Mesodermal cell (in vitro differentiated cells): ENCODE measurements around the gene PAX5.

Source experiments
- H3K27ac ChIP-seq: 2 replicates; pipeline ENCODE4 v1.7.0; 2013; ENCODE audit warnings: mild to moderate bottlenecking, low read depth, low read length, moderate library complexity; ENCODE audit not compliant: severe bottlenecking
- H3K36me3 ChIP-seq: 2 replicates; pipeline ENCODE4 v1.7.1; 2013; ENCODE audit warnings: mild to moderate bottlenecking, low read length, moderate library complexity; ENCODE audit not compliant: control insufficient read depth, insufficient read depth
- H3K4me1 ChIP-seq: one replicate; pipeline ENCODE4 v1.7.1; 2013; ENCODE audit warnings: mild to moderate bottlenecking, low read length; ENCODE audit not compliant: insufficient read depth, control insufficient read depth, poor library complexity, severe bottlenecking
- H3K4me3 ChIP-seq: 2 replicates; pipeline ENCODE4 v1.7.0; 2013; ENCODE audit warnings: low read length, control low read depth, mild to moderate bottlenecking; ENCODE audit not compliant: insufficient read depth, poor library complexity, severe bottlenecking; ENCODE audit errors: extremely low read depth
- H3K9me3 ChIP-seq: 2 replicates; pipeline ENCODE4 v1.7.1; 2013; ENCODE audit warnings: mild to moderate bottlenecking, low read length, moderate library complexity; ENCODE audit not compliant: control insufficient read depth
- WGBS, 2 experiments: methylation state at CpG; one replicate each; pipeline ENCODE4 v1.1.5; 2013; ENCODE audit warnings: missing lambda C conversion rate in 2 of 2; ENCODE audit not compliant: insufficient coverage in 2 of 2; 5-methylcytosine and 5-hydroxymethylcytosine counted together

PAX5 gene

DNA sequence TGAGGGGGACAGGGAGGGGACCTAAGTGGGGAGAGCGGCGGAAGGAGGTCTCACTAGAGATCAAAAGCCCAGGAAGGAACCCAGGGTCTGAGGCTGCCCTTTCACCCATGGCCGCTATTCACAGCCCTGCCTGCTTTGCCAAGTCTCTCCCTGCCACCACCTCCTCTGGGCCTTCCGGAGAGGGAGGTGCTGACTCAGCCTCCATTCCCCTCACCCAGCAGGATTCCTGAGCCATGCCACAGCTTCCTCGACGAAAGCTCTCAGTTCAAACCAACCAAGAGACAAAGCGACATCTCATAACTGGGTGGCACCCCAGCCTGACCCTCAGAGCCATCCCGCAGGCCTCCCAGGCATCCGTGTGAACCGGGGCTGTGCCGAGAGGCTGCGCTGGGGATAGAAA is 36.7 kb downstream of the PAX5 start:
- no peak overlapping the region for H3K27ac ChIP-seq
- no peaks in the 10 kb centered on the region for H3K9me3 ChIP-seq
- H3K4me3 ChIP-seq = no peak overlapping the region
- no peaks in the 10 kb centered on the region for H3K36me3 ChIP-seq
- WGBS, 2 experiments = 66% methylated on average over 7 to 8 of the region's 12 CpGs
- H3K4me1 ChIP-seq = peaks cover 16% of the 10 kb centered on the region

DNA sequence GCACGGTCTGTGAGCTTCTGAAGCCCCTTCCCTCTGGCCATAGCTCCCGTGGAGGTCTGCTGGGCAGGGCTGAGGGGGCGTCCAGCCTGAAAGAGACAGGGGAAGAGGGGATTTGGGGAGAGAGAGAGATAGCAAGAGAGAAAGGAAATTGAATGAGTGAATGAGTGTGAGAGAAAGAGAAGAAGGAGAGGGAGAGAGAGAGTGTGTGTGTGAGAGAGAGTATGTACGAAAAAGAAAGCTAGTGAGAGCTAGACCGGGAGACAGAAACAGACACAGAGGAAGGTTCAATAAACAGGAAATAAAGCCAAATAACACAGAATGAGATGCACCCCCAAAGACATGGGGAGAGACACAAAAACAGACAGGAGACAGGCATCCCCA is 37.4 kb downstream of the PAX5 start:
- Histone ChIP-seq H3K9me3 (no peaks in the 10 kb centered on the region), H3K4me1 (peaks cover 23% of the 10 kb centered on the region), H3K4me3 (no peak overlapping the region), H3K36me3 (no peaks in the 10 kb centered on the region), H3K27ac (no peak overlapping the region)
- 74 to 88% methylated on average over 4 to 5 of the region's 5 CpGs for WGBS, 2 experiments

DNA sequence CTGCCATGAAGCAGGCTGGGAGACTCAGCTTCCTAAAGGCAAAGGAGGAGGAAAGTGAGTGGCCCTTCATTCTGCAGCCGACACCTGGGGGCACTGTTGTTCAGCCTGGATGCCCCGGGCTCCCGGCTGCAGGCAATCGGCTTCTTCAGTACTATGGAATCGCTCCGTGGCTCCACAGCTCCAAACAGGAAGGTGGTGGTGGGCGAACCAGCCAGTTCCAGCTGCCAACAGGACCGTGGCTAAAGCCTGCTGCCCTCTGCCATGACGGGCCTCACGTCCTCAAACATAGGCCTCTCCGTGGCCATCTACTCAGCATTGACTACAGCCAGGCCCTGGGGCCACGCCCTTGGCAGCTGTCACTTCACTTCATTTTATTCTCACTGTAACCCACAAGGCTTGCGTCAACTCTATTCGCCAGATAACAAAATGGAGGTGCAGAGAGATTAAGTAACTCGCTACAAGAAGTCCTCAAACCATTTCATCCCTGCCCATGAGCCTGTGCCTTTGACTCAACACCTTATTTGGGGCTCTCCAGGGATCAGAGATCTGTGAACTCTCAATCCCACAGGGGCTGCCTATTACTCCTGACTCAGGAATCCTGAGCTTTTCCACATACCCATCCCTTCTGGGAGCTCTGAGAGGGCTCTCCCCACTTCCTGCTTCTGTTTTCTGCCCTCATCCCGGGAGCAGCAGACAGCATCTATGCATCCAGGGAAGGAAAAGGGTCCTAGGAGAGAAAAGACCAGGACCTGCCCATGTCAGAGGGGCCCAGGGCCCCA is 38.0 kb downstream of the PAX5 start:
- Histone ChIP-seq H3K36me3 (no peaks in the 10 kb centered on the region), H3K4me3 (no peak overlapping the region), H3K9me3 (peaks cover 4% of the 10 kb centered on the region), H3K27ac (no peak overlapping the region), H3K4me1 (peaks cover 24% of the 10 kb centered on the region)
- 17 to 31% methylated on average over 11 to 12 of the region's 16 CpGs for WGBS, 2 experiments

DNA sequence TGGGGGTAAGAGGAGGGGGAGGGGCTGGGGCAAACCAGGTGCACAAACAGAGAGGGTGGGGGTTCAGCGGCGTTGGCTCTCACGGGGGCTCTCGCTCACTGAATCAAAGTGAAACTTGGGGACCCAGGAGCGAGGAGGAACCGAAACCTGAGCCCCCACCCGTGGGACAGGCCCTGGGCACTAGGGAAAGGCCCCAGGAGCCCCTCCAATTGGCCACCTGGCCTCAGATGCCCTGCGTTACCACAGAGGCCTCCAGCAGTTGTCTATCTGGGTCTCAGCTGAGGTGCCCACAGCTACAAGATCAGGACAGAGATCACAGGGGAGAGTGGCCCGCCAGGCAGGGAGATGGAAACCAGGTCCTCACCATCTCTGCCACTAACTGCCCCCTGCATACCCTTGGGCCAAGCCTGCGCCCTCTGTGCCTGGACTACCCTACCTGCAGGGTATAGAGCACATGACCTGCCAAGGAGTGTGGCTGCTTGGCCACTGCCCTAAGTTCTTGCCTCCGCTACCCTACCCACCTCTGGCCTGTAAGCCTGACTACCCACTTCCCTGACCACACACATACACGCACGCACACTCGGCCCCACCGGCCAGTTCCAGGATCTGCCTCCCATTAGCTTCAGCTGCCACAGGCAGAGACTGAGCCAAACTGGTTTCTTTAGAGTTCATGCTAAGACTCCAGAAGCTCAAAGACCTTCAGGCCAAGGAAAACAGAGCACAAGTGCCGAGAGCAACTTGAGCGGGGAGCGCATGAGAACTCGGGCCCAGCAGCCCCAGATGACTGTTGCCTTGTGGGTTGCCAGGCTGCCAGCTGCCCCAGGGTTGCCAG is 39.9 kb downstream of the PAX5 start:
- no peak overlapping the region for H3K27ac ChIP-seq
- no peak overlapping the region for H3K4me3 ChIP-seq
- 89 to 93% methylated on average over 15 to 18 of the region's 19 CpGs for WGBS, 2 experiments
- peaks cover 24% of the 10 kb centered on the region for H3K4me1 ChIP-seq
- no peaks in the 10 kb centered on the region for H3K36me3 ChIP-seq
- H3K9me3 ChIP-seq = peaks cover 6% of the 10 kb centered on the region

DNA sequence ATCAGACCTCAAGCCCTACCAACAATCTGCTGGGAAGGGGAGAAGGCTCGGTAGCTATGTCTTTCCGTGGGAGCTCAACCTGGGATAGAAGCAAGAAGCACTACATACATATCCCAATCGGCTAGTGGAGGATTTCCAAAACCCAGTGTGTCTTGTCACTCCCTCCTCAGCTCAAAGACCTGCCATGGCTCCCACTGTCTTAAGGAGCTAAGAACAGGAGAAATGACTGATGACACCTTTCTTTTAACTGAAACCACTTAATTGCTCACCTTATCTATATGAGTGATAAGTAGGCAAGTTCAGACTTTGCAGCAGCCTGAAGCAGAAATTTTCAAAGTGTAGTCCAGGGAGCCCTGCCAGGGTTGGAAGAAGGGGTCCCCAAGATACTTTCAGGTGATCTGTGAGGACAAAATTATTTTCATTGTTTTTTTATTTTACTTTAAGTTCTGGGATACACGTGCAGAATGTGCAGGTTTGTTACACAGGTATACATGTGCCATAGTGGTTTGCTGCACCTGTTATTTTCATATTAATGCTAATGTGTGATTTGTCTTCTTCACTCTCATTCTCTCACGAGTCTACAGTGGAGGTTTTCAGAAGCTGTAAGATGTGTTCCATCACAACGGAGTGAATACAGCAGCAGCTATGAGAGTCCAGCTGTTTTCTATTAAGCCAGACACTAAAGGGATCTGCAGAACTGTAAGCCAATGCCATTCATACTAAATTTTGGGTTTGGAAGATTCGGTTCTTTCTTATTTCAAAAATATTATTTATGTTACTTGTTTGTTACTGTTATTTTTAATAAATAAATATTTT is 41.4 kb downstream of the PAX5 start:
- whole genome bisulfite sequencing, 2 experiments = 71 to 81% methylated on average over 1 to 3 of the region's 7 CpGs
- H3K4me1 ChIP-seq = peaks cover 24% of the 10 kb centered on the region

DNA sequence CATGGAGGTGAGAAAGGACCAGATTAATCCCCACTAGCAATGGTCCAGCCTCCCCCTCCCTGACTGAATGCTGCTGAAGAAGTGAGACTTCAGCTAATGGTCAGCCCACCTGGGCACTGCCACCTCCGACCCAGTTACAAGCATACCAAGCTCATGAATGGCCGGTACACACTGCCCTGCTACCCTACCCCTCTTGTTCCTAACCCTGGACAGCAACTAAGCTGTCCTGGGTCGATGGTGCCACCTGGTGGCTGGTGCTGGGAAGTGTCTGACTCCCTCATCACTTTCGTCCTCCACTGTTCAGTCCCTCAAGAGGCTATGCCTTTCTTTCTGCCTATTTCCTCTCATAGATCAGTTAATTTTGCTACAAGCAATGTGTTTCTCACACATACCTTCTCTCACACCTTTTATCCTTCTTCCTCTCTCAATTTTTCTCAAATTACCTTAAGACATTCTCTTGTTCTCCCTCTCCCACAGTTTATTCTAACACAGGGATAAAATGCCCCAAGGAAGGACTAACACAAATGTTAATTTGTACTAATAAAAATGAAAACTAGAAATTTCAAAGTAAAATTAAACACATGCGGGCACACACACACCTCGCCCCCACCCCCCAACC is 42.4 kb downstream of the PAX5 start:
- WGBS, 2 experiments = 6 to 10% methylated on average over 5 to 6 of the region's 6 CpGs
- H3K36me3 ChIP-seq = no peaks in the 10 kb centered on the region
- no peak overlapping the region for H3K4me3 ChIP-seq

More for the DNA sequence above, 41.4 kb downstream of the PAX5 start:
- Histone ChIP-seq H3K4me3 (no peak overlapping the region), H3K36me3 (no peaks in the 10 kb centered on the region), H3K9me3 (peaks cover 6% of the 10 kb centered on the region), H3K27ac (no peak overlapping the region)

DNA sequence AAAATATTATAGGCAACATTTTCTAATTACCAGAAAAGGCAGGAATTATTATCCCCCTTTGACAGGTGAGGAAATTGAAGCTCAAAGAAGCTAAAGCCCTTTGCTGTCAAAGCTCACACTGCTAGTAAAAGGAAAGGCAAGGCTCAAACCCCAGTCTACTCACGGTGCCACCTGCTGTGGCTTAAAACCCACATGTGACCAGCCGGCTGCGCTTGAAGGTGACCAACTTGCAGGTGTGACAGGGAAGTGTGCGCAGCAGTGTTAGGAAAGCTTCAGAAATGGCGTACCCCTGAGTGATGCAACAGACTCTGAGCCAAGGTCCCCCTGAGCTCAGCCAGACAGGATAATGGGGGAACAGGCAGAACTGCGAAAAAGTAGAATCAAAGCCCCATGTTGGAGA is 45.2 kb downstream of the PAX5 start:
- 39 to 51% methylated on average over 6 of the region's 6 CpGs for WGBS, 2 experiments
- Histone ChIP-seq H3K27ac (no peak overlapping the region), H3K4me1 (peaks cover 20% of the 10 kb centered on the region), H3K4me3 (no peak overlapping the region), H3K9me3 (peaks cover 6% of the 10 kb centered on the region), H3K36me3 (no peaks in the 10 kb centered on the region)

More for the DNA sequence above, 42.4 kb downstream of the PAX5 start:
- H3K9me3 ChIP-seq = peaks cover 6% of the 10 kb centered on the region
- H3K4me1 ChIP-seq = peaks cover 22% of the 10 kb centered on the region
- no peak overlapping the region for H3K27ac ChIP-seq

DNA sequence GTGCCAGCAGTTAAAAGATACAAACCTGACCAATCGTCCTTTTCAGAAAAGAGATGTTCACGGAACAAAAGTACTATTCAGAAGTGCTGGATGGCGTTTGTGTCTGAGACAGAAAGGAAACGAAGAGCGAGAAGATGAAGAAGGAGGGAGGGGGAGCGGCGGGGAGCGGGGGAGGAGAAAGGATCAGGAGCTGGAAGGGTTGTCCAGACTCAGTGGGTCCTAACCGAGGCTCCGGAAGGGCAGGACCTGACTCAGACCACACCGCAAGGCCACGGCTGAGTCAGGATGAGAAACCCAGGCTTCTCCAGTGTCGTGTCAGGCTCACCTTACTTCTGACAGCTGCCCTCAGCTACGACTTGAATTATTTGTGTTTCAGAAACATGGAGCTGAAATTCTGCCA is 46.2 kb downstream of the PAX5 start:
- no peak overlapping the region for H3K4me3 ChIP-seq
- no peaks in the 10 kb centered on the region for H3K36me3 ChIP-seq
- H3K4me1 ChIP-seq = peaks cover 20% of the 10 kb centered on the region
- peaks cover 6% of the 10 kb centered on the region for H3K9me3 ChIP-seq
- no peak overlapping the region for H3K27ac ChIP-seq
- WGBS, 2 experiments = 14 to 21% methylated on average over 8 to 13 of the region's 14 CpGs

DNA sequence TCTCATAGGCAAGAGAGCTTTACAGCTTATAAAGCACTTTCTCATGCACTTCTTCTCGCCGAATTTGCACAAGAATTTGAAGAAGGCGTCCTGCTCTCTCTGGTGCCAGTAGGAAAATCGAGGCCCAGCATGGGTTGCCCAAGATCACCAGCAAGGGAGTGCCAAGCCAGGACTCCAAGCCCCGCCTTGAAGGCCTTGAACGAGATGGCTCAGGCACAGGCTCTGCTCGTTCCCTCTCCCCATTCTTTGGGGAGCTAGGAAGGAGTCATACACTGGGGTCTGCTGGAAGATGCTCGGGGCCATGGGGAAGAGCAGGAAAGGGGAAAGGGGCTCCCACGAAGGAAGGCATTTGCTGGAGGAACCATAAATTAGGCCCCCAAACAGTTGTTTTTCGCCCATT is 46.7 kb downstream of the PAX5 start:
- Histone ChIP-seq H3K27ac (no peak overlapping the region), H3K9me3 (peaks cover 6% of the 10 kb centered on the region), H3K4me1 (peaks cover 17% of the 10 kb centered on the region), H3K36me3 (no peaks in the 10 kb centered on the region), H3K4me3 (no peak overlapping the region)
- 5 to 17% methylated on average over 5 to 9 of the region's 10 CpGs for WGBS, 2 experiments
